Activated T-helper 1 cell treated with anti-CD3 and anti-CD28 coated beads, Interleukin-12 subunit alpha, Interleukin-12 subunit beta, Interleukin-2, Interleukin-4 antibody, amounts not matched to agents 30 ng/mL and 10 ng/mL and 1 ng/mL, durations not matched to agents 14 hours and 24 hours and 36 hours (primary cell): ENCODE data around the gene MAGI1. TPM values are rescaled to one million over a fixed set of nuclear protein-coding genes. Genes with fewer than 3 reads are reported as not detected.

Experiments used
- DNase-seq: peaks from one replicate; pipeline ENCODE4 v3.0.0; 2021; ENCODE audit warnings: low spot score
- H3K27ac Mint-ChIP-seq: one replicate; pipeline ENCODE4 v1.8.0; 2021; ENCODE audit warnings: mild to moderate bottlenecking, mixed read lengths
- H3K27me3 Mint-ChIP-seq: one replicate; pipeline ENCODE4 v1.8.0; 2022; ENCODE audit warnings: mild to moderate bottlenecking, moderate library complexity, mixed read lengths; ENCODE audit not compliant: insufficient read depth
- H3K36me3 Mint-ChIP-seq: one replicate; pipeline ENCODE4 v1.8.0; 2021; ENCODE audit warnings: low read depth, mixed read lengths
- H3K4me1 Mint-ChIP-seq: one replicate; pipeline ENCODE4 v1.8.0; 2021; ENCODE audit warnings: low read depth, mixed read lengths
- H3K4me3 Mint-ChIP-seq: one replicate; pipeline ENCODE4 v1.8.0; 2021; ENCODE audit warnings: mild to moderate bottlenecking, moderate library complexity, mixed read lengths
- H3K9me3 Mint-ChIP-seq: one replicate; pipeline ENCODE4 v1.8.0; 2021; ENCODE audit warnings: mixed read lengths
- intact Hi-C: fragments of 100-400 bp; cut with micrococcal nuclease; formaldehyde crosslinking; loops from one replicate; pipeline ENCODE4 v1.15.1; 2024
- total RNA-seq: library from RNA; stranded (reverse); gene quantifications from 2 replicates; pipeline ENCODE4 v1.2.3, GENCODE V29; 2022

MAGI1 gene
- total RNA-seq, 1 donor from 2014 or later = 0.75 TPM

- Mint-ChIP-seq H3K9me3 (peaks cover 3% of the 10 kb centered on the region), H3K27ac (no peak overlapping the region), H3K36me3 (no peaks in the 10 kb centered on the region), H3K4me1 (no peaks in the 10 kb centered on the region), H3K27me3 (no peaks in the 10 kb centered on the region), H3K4me3 (no peak overlapping the region)
- intact Hi-C loops = no loop called here
- no peak for DNase-seq
Measured at GRCh38 chr3:65809641-65810150, 229.0 kb downstream of the MAGI1 start.

GRCh38 chr3:65808824-65809223 lies 229.9 kb downstream of the MAGI1 start:
- Mint-ChIP-seq H3K4me3 (no peak overlapping the region), H3K27me3 (no peaks in the 10 kb centered on the region), H3K9me3 (peaks cover 4% of the 10 kb centered on the region), H3K36me3 (no peaks in the 10 kb centered on the region), H3K4me1 (no peaks in the 10 kb centered on the region), H3K27ac (no peak overlapping the region)
- no peak for DNase-seq
- intact Hi-C loops = no loop called here

GRCh38 chr3:65808407-65808806 lies 230.3 kb downstream of the MAGI1 start:
- Mint-ChIP-seq H3K27ac (no peak overlapping the region), H3K36me3 (no peaks in the 10 kb centered on the region), H3K27me3 (no peaks in the 10 kb centered on the region), H3K4me3 (no peak overlapping the region), H3K9me3 (peaks cover 4% of the 10 kb centered on the region), H3K4me1 (no peaks in the 10 kb centered on the region)
- intact Hi-C loops = no loop called here
- no peak for DNase-seq

GRCh38 chr3:65807225-65807624 lies 231.5 kb downstream of the MAGI1 start:
- H3K4me1 Mint-ChIP-seq = no peaks in the 10 kb centered on the region
- intact Hi-C loops = no loop called here
- peaks cover 4% of the 10 kb centered on the region for H3K9me3 Mint-ChIP-seq

GRCh38 chr3:65806600-65806999 lies 232.1 kb downstream of the MAGI1 start:
- no peak overlapping the region for H3K27ac Mint-ChIP-seq
- intact Hi-C loops = no loop called here

More at GRCh38 chr3:65807225-65807624, 231.5 kb downstream of the MAGI1 start:
- no peak for DNase-seq
- no peak overlapping the region for H3K27ac Mint-ChIP-seq
- no peaks in the 10 kb centered on the region for H3K36me3 Mint-ChIP-seq
- H3K4me3 Mint-ChIP-seq = no peak overlapping the region
- no peaks in the 10 kb centered on the region for H3K27me3 Mint-ChIP-seq

GRCh38 chr3:65796676-65797075 lies 242.0 kb downstream of the MAGI1 start:
- Mint-ChIP-seq H3K27me3 (no peaks in the 10 kb centered on the region), H3K4me1 (no peaks in the 10 kb centered on the region), H3K9me3 (no peaks in the 10 kb centered on the region), H3K4me3 (no peak overlapping the region), H3K27ac (no peak overlapping the region), H3K36me3 (no peaks in the 10 kb centered on the region)
- intact Hi-C loops = no loop called here
- no peak for DNase-seq

More at GRCh38 chr3:65806600-65806999, 232.1 kb downstream of the MAGI1 start:
- no peak for DNase-seq
- Mint-ChIP-seq H3K4me1 (no peaks in the 10 kb centered on the region), H3K4me3 (no peak overlapping the region), H3K9me3 (peaks cover 4% of the 10 kb centered on the region), H3K27me3 (no peaks in the 10 kb centered on the region), H3K36me3 (no peaks in the 10 kb centered on the region)

- H3K4me1 Mint-ChIP-seq = no peaks in the 10 kb centered on the region
- no peaks in the 10 kb centered on the region for H3K36me3 Mint-ChIP-seq
- H3K27me3 Mint-ChIP-seq = no peaks in the 10 kb centered on the region
- H3K4me3 Mint-ChIP-seq = no peak overlapping the region
- H3K9me3 Mint-ChIP-seq = no peaks in the 10 kb centered on the region
- DNase-seq = no peak
- no peak overlapping the region for H3K27ac Mint-ChIP-seq
- intact Hi-C loops = no loop called here
Measured at GRCh38 chr3:65795166-65795565, 243.6 kb downstream of the MAGI1 start.

- intact Hi-C loops = no loop called here
- no peaks in the 10 kb centered on the region for H3K4me1 Mint-ChIP-seq
- no peaks in the 10 kb centered on the region for H3K27me3 Mint-ChIP-seq
- no peak overlapping the region for H3K4me3 Mint-ChIP-seq
- no peaks in the 10 kb centered on the region for H3K36me3 Mint-ChIP-seq
- H3K27ac Mint-ChIP-seq = no peak overlapping the region
- no peak for DNase-seq
- H3K9me3 Mint-ChIP-seq = no peaks in the 10 kb centered on the region
Measured at GRCh38 chr3:65793495-65794200, 245.1 kb downstream of the MAGI1 start.

- Mint-ChIP-seq H3K36me3 (no peaks in the 10 kb centered on the region), H3K4me1 (no peaks in the 10 kb centered on the region), H3K4me3 (no peak overlapping the region), H3K9me3 (no peaks in the 10 kb centered on the region), H3K27ac (no peak overlapping the region), H3K27me3 (peaks cover 7% of the 10 kb centered on the region)
- no peak for DNase-seq
- intact Hi-C loops = loop anchor here (5.0 kb wide), 1 partner anchor 1029 kb away; no protein-coding TSS in a partner anchor
Measured at GRCh38 chr3:65788461-65788860, 250.3 kb downstream of the MAGI1 start.

GRCh38 chr3:65787827-65788226 lies 250.9 kb downstream of the MAGI1 start:
- no peak overlapping the region for H3K4me3 Mint-ChIP-seq
- H3K4me1 Mint-ChIP-seq = no peaks in the 10 kb centered on the region
- H3K9me3 Mint-ChIP-seq = no peaks in the 10 kb centered on the region
- no peak overlapping the region for H3K27ac Mint-ChIP-seq
- DNase-seq = no peak
- no peaks in the 10 kb centered on the region for H3K36me3 Mint-ChIP-seq
- peaks cover 7% of the 10 kb centered on the region for H3K27me3 Mint-ChIP-seq
- intact Hi-C loops = loop anchor here (5.0 kb wide), 1 partner anchor 1029 kb away; no protein-coding TSS in a partner anchor

- Mint-ChIP-seq H3K36me3 (no peaks in the 10 kb centered on the region), H3K4me3 (no peak overlapping the region), H3K27ac (no peak overlapping the region), H3K4me1 (no peaks in the 10 kb centered on the region), H3K27me3 (peaks cover 7% of the 10 kb centered on the region), H3K9me3 (no peaks in the 10 kb centered on the region)
- no peak for DNase-seq
- intact Hi-C loops = loop anchor here (5.0 kb wide), 1 partner anchor 1030 kb away; no protein-coding TSS in a partner anchor
Measured at GRCh38 chr3:65787340-65787739, 251.4 kb downstream of the MAGI1 start.

GRCh38 chr3:65786890-65787289 lies 251.8 kb downstream of the MAGI1 start:
- H3K4me3 Mint-ChIP-seq = no peak overlapping the region
- H3K27me3 Mint-ChIP-seq = peaks cover 7% of the 10 kb centered on the region
- no peak for DNase-seq
- H3K4me1 Mint-ChIP-seq = no peaks in the 10 kb centered on the region
- no peaks in the 10 kb centered on the region for H3K36me3 Mint-ChIP-seq
- no peaks in the 10 kb centered on the region for H3K9me3 Mint-ChIP-seq
- intact Hi-C loops = loop anchor here (5.0 kb wide), 1 partner anchor 1030 kb away; no protein-coding TSS in a partner anchor
- no peak overlapping the region for H3K27ac Mint-ChIP-seq

GRCh38 chr3:65785065-65785645 lies 253.6 kb downstream of the MAGI1 start:
- H3K4me3 Mint-ChIP-seq = no peak overlapping the region
- peaks cover 7% of the 10 kb centered on the region for H3K27me3 Mint-ChIP-seq
- no peak overlapping the region for H3K27ac Mint-ChIP-seq
- H3K36me3 Mint-ChIP-seq = no peaks in the 10 kb centered on the region
- no peaks in the 10 kb centered on the region for H3K9me3 Mint-ChIP-seq
- DNase-seq = no peak
- H3K4me1 Mint-ChIP-seq = no peaks in the 10 kb centered on the region
- intact Hi-C loops = loop anchor here (5.0 kb wide), 1 partner anchor 1032 kb away; no protein-coding TSS in a partner anchor
